Panc1 (cell line): ENCODE data around the gene CXorf65.

Experiments
- POLR2AphosphoS5 ChIP-seq: IDR thresholded peaks from 2 replicates; pipeline ENCODE4 v1.6.1; 2012; ENCODE audit warnings: mild to moderate bottlenecking, low read depth, low read length, moderate library complexity
- SIN3A ChIP-seq: IDR thresholded peaks from 2 replicates; pipeline ENCODE4 v1.6.1; 2012; ENCODE audit warnings: low read depth, mild to moderate bottlenecking, low read length, moderate library complexity, borderline replicate concordance; ENCODE audit not compliant: insufficient read depth
- TF ChIP-seq, protein P1 (sequence below): fragments of 450-650 bp; IDR thresholded peaks from 2 replicates; pipeline ENCODE4 v1.5.1; 2017; ENCODE audit warnings: mild to moderate bottlenecking
- TF ChIP-seq, protein P2 (sequence below), 2 experiments: IDR thresholded peaks; 2 replicates each; pipeline ENCODE4 v1.6.1; 2011 to 2012; ENCODE audit warnings: low read depth in 2 of 2, control low read depth in 1 of 2, low read length in 1 of 2, mild to moderate bottlenecking in 1 of 2, moderate library complexity in 1 of 2; ENCODE audit not compliant: insufficient read depth in 1 of 2

DNA sequence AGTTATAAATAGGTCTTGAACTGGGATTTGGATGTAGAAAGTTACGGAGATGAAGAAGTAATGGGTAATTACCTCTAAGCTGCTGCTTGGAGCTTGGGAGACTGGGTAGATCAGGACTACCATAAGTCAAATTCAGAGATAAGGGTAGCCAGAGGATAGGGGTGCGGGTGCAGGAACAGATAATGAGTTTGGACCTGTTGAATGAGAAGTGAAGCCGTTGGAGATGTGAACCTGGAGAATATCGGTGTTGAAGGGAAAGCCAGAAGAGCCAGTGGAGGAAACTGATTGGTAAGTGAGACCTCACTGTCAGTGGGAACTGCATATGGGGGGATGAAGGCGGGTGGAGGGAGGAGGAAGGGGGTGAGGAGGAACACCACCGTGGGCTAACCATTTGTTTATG lies 11.5 kb downstream of the CXorf65 start:
- TF ChIP-seq, protein P1, sequence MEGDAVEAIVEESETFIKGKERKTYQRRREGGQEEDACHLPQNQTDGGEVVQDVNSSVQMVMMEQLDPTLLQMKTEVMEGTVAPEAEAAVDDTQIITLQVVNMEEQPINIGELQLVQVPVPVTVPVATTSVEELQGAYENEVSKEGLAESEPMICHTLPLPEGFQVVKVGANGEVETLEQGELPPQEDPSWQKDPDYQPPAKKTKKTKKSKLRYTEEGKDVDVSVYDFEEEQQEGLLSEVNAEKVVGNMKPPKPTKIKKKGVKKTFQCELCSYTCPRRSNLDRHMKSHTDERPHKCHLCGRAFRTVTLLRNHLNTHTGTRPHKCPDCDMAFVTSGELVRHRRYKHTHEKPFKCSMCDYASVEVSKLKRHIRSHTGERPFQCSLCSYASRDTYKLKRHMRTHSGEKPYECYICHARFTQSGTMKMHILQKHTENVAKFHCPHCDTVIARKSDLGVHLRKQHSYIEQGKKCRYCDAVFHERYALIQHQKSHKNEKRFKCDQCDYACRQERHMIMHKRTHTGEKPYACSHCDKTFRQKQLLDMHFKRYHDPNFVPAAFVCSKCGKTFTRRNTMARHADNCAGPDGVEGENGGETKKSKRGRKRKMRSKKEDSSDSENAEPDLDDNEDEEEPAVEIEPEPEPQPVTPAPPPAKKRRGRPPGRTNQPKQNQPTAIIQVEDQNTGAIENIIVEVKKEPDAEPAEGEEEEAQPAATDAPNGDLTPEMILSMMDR = no peak
- TF ChIP-seq POLR2AphosphoS5 (no peak), SIN3A (no peak)
- TF ChIP-seq, protein P2, sequence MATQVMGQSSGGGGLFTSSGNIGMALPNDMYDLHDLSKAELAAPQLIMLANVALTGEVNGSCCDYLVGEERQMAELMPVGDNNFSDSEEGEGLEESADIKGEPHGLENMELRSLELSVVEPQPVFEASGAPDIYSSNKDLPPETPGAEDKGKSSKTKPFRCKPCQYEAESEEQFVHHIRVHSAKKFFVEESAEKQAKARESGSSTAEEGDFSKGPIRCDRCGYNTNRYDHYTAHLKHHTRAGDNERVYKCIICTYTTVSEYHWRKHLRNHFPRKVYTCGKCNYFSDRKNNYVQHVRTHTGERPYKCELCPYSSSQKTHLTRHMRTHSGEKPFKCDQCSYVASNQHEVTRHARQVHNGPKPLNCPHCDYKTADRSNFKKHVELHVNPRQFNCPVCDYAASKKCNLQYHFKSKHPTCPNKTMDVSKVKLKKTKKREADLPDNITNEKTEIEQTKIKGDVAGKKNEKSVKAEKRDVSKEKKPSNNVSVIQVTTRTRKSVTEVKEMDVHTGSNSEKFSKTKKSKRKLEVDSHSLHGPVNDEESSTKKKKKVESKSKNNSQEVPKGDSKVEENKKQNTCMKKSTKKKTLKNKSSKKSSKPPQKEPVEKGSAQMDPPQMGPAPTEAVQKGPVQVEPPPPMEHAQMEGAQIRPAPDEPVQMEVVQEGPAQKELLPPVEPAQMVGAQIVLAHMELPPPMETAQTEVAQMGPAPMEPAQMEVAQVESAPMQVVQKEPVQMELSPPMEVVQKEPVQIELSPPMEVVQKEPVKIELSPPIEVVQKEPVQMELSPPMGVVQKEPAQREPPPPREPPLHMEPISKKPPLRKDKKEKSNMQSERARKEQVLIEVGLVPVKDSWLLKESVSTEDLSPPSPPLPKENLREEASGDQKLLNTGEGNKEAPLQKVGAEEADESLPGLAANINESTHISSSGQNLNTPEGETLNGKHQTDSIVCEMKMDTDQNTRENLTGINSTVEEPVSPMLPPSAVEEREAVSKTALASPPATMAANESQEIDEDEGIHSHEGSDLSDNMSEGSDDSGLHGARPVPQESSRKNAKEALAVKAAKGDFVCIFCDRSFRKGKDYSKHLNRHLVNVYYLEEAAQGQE (IDR thresholded peaks at IDR 0.05; ENCODE audit: insufficient read depth in 1 of 2, low read depth in 2 of 2, low read length in 1 of 2) = no peak
